OCI-LY7 (cell line): ENCODE measurements around the gene PSMC2. TPM values are rescaled to one million over a fixed set of nuclear protein-coding genes. Genes with fewer than 3 reads are reported as not detected.

ENCODE experiments used
- BruUV-seq: library from RNA; stranded (reverse); fragments of 400-500 nt; replicated peaks from 2 replicates; lab custom pipeline; 2021; lab: Mats Ljungman, UMichigan
- CTCF ChIA-PET: fragments of 300-600 bp; sonication (Branson Sonifier 250); formaldehyde crosslinking; loops from one replicate; lab custom pipeline; 2022; ENCODE audit warnings: antibody characterized with exemption; ENCODE audit not compliant: unreplicated experiment; lab: Charles Lee
- POLR2A ChIA-PET: fragments of 300-600 bp; sonication (Branson Sonifier 250); formaldehyde crosslinking; loops from one replicate; lab custom pipeline; 2022; ENCODE audit warnings: antibody characterized with exemption; lab: Charles Lee
- DNase-seq: peaks from one replicate; pipeline ENCODE4 v3.0.0-alpha.2; 2015; ENCODE audit warnings: low spot score
- H2AFZ ChIP-seq: fragments of 200-600 bp; sonication (generic), shearing (Covaris generic); 2 replicates; pipeline ENCODE4 v1.6.1; 2014; ENCODE audit warnings: mild to moderate bottlenecking, antibody characterized with exemption, low read length, moderate library complexity
- H3K27ac ChIP-seq: fragments of 200-600 bp; sonication (generic); 2 replicates; pipeline ENCODE4 v1.5.1; 2014; ENCODE audit warnings: mixed run types, low read depth, mild to moderate bottlenecking, moderate library complexity, low read length, inconsistent platforms; ENCODE audit not compliant: poor library complexity, severe bottlenecking
- H3K36me3 ChIP-seq: fragments of 200-600 bp; sonication (generic); 2 replicates; pipeline ENCODE4 v1.6.1; 2014; ENCODE audit warnings: mild to moderate bottlenecking, antibody characterized with exemption, low read length, moderate library complexity, mixed read lengths; ENCODE audit not compliant: insufficient read depth
- H3K4me1 ChIP-seq: fragments of 200-600 bp; sonication (generic); 2 replicates; pipeline ENCODE4 v1.5.1; 2014; ENCODE audit warnings: mild to moderate bottlenecking, low read length; ENCODE audit not compliant: insufficient read depth, poor library complexity, severe bottlenecking
- H3K4me2 ChIP-seq: fragments of 200-600 bp; sonication (generic); 2 replicates; pipeline ENCODE4 v1.6.1; 2014; ENCODE audit warnings: mild to moderate bottlenecking, low read length
- H3K4me3 ChIP-seq: fragments of 200-600 bp; sonication (generic); 2 replicates; pipeline ENCODE4 v1.5.1; 2014; ENCODE audit warnings: mild to moderate bottlenecking, low read depth, low read length; ENCODE audit not compliant: poor library complexity, severe bottlenecking
- H3K79me2 ChIP-seq: fragments of 200-600 bp; sonication (generic); 2 replicates; pipeline ENCODE4 v1.6.1; 2016; ENCODE audit warnings: low read depth, mild to moderate bottlenecking, low read length, moderate library complexity, mixed read lengths; ENCODE audit not compliant: insufficient read depth
- H3K9me2 ChIP-seq: fragments of 200-600 bp; sonication (generic); 2 replicates; pipeline ENCODE4 v1.6.1; 2016; ENCODE audit warnings: mild to moderate bottlenecking, low read length, mixed read lengths; ENCODE audit not compliant: insufficient read depth
- H3K9me3 ChIP-seq: fragments of 200-600 bp; sonication (generic); 2 replicates; pipeline ENCODE4 v1.6.1; 2014; ENCODE audit warnings: mild to moderate bottlenecking, mixed run types, low read length, mixed read lengths
- H4K20me1 ChIP-seq: fragments of 200-600 bp; sonication (generic); 2 replicates; pipeline ENCODE4 v1.6.1; 2014; ENCODE audit warnings: mild to moderate bottlenecking, antibody characterized with exemption, low read length, moderate library complexity, mixed read lengths; ENCODE audit not compliant: insufficient read depth
- CTCF ChIP-seq: fragments of 200-600 bp; sonication (generic); conservative IDR thresholded peaks from 2 replicates; pipeline ENCODE4 v1.5.1; 2014; ENCODE audit warnings: mild to moderate bottlenecking, antibody characterized with exemption, low read length, moderate library complexity, mixed read lengths
- EZH2phosphoT487 ChIP-seq: fragments of 200-600 bp; sonication (generic); IDR thresholded peaks from 2 replicates; pipeline ENCODE4 v1.6.1; 2018; ENCODE audit warnings: low read depth, borderline replicate concordance, mild to moderate bottlenecking, mixed run types, antibody characterized with exemption, low read length, moderate library complexity, mixed read lengths
- intact Hi-C: fragments of 100-400 bp; cut with micrococcal nuclease; formaldehyde crosslinking; loops from one replicate; pipeline ENCODE4 v1.10.0; 2022; ENCODE audit not compliant: unreplicated experiment
- total RNA-seq, 2 experiments: library from RNA; depleted of rRNA in 1 of 2; stranded (reverse); fragments of >200 nt in 1 of 2; shearing (Covaris generic) in 1 of 2; gene quantifications; 2 replicates each; pipeline ENCODE4 v1.2.3, GENCODE V29; 2014 to 2022

The PSMC2 gene
- total RNA-seq, 2 experiments from 2014 or later = 77.7 to 129 TPM

GRCh38 chr7:103387242-103387641 lies 39.8 kb downstream of the PSMC2 start:
- intact Hi-C loops = no loop called here
- ChIA-PET CTCF (no interaction called here), POLR2A (no interaction called here)
- Histone ChIP-seq H3K9me3 (no peaks in the 10 kb centered on the region), H3K27ac (no peak overlapping the region), H3K4me2 (no peak overlapping the region), H3K9me2 (no peaks in the 10 kb centered on the region), H4K20me1 (no peaks in the 10 kb centered on the region), H3K79me2 (no peaks in the 10 kb centered on the region), H2AFZ (no peak overlapping the region), H3K4me3 (no peak overlapping the region), H3K4me1 (no peaks in the 10 kb centered on the region), H3K36me3 (no peaks in the 10 kb centered on the region)
- TF ChIP-seq EZH2phosphoT487 (no peak), CTCF (no peak)
- no TSS peak for BruUV-seq
- no peak for DNase-seq

- no peaks in the 10 kb centered on the region for H4K20me1 ChIP-seq
- intact Hi-C loops = no loop called here
- H3K27ac ChIP-seq = no peak overlapping the region
- ChIA-PET CTCF (no interaction called here), POLR2A (no interaction called here)
- TF ChIP-seq CTCF = no peak
- no peak for TF ChIP-seq EZH2phosphoT487
- BruUV-seq = no TSS peak
- no peaks in the 10 kb centered on the region for H3K36me3 ChIP-seq
- H3K9me3 ChIP-seq = no peaks in the 10 kb centered on the region
- no peak overlapping the region for H3K4me3 ChIP-seq
- H3K4me1 ChIP-seq = no peaks in the 10 kb centered on the region
- no peaks in the 10 kb centered on the region for H3K79me2 ChIP-seq
- no peak overlapping the region for H3K4me2 ChIP-seq
- no peak for DNase-seq
- no peaks in the 10 kb centered on the region for H3K9me2 ChIP-seq
- H2AFZ ChIP-seq = no peak overlapping the region
These were observed 41.2 kb downstream of the PSMC2 start for GRCh38 chr7:103388469-103389140.

GRCh38 chr7:103389263-103389662 lies 41.8 kb downstream of the PSMC2 start:
- H3K79me2 ChIP-seq = no peaks in the 10 kb centered on the region
- BruUV-seq = no TSS peak
- ChIA-PET CTCF (no interaction called here), POLR2A (interaction anchor here (0.6 kb wide), 1 partner anchor 745 kb away, joined by 5 read pairs; no protein-coding TSS in a partner anchor)
- no peak overlapping the region for H2AFZ ChIP-seq
- H3K9me3 ChIP-seq = no peaks in the 10 kb centered on the region
- H3K4me3 ChIP-seq = no peak overlapping the region
- TF ChIP-seq EZH2phosphoT487 (no peak), CTCF (no peak)
- no peak for DNase-seq
- H3K27ac ChIP-seq = no peak overlapping the region
- H3K4me2 ChIP-seq = no peak overlapping the region
- no peaks in the 10 kb centered on the region for H3K4me1 ChIP-seq
- H4K20me1 ChIP-seq = no peaks in the 10 kb centered on the region
- no peaks in the 10 kb centered on the region for H3K36me3 ChIP-seq
- intact Hi-C loops = no loop called here
- no peaks in the 10 kb centered on the region for H3K9me2 ChIP-seq
